T-helper 1 cell treated with Interleukin-12 subunit alpha and Interleukin-12 subunit beta and Interleukin-4 antibody, amounts not matched to agents 30 ng/mL and 1 ng/mL, for 36 hours (primary cell): ENCODE data around the gene ETAA1. TPM values are rescaled to one million over a fixed set of nuclear protein-coding genes. Genes with fewer than 3 reads are reported as not detected.

ENCODE experiments used
- intact Hi-C: fragments of 100-400 bp; cut with micrococcal nuclease; formaldehyde crosslinking; loops from one replicate; pipeline ENCODE4 v1.15.1; 2024
- total RNA-seq: library from RNA; stranded (reverse); gene quantifications from 2 replicates; pipeline ENCODE4 v1.2.3, GENCODE V29; 2022

ETAA1 gene
- total RNA-seq, 1 donor from 2014 or later, result 8.3 TPM

DNA sequence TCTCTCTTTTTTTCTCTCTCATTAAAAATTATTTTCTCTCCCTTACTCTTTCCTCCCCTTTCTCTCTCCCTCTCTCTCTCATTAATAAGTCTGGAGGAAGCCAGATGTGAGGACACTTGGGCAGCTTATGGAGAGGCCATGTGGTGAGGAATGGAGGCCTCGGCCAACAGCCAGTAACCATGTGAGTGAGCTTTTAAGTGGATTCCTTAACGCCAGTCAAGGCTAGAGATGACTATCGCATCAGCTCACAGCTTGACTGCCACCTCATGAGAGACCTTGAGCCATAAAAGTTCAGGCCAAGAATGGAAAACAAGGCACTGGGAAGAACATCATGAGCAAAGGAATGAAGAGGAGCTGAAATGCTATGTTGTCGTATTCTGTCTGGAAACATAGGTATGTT, 39.1 kb downstream of the ETAA1 start:
- intact Hi-C loops, result no loop called here

DNA sequence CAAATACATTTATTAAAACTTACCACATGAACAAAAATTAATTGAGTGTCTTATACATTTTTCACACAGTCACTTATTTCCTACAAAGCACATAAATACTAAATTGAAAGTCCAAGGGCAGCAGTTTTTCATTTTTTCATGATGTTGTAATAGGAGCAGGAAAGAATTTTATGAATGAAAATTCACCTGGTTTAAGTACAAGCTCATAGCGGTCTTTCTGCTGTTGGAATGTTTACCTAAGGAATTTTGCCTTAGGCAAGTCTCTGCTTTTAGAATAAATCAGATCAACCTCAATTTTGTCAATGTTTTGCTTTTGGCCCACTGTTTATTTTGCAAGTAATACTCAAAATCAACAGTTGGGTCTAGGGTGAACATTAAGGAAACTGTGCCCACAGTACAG, 40.0 kb downstream of the ETAA1 start:
- intact Hi-C loops, result no loop called here

DNA sequence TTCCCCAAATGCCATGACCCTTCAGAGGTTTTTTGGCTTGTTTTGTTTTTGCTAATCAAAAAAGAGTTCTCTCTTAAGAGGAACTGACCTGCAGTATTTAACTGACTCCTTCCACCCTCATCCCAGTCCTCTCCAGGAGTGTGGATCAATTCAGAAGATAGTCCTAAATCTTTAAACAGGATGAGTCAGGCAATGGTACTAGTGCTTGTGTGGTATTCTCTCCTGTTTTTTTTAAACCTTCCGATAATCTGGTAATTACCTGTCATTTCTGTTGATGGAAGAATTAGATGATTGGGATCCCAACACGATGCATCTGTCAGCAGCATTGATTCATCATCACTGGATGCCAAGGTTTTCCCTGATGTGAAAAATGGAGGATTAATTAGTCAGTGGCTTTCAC, 41.2 kb downstream of the ETAA1 start:
- intact Hi-C loops, result no loop called here

DNA sequence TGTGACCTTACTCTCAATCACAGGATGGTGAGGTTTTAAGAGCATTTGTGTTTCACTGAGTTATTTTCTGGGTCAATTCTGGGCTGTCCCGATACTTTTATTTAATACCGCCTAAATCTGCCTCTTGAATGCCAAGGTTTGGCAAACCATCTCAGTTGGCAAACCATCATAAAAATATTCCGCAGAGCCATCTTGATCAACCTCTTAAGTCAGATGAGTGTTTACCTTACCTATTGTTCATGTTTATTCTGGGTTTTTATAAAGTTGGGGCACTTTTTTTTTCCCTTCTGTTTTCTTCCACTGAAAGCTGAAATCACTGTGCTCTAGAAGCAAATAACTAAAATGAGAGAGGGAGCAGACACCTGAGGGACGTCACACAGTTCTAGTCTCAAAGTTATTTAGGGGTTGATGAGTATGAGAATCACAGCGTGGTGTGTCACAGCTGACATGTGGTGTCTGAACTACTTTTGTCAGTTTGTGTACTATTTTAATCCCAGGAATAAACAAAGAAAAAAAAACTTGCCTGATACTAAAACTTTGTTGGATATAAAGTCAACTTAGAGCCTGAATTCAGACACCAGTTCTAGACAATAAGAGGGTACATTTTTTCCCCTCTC, 48.6 kb downstream of the ETAA1 start:
- intact Hi-C loops, result no loop called here

DNA sequence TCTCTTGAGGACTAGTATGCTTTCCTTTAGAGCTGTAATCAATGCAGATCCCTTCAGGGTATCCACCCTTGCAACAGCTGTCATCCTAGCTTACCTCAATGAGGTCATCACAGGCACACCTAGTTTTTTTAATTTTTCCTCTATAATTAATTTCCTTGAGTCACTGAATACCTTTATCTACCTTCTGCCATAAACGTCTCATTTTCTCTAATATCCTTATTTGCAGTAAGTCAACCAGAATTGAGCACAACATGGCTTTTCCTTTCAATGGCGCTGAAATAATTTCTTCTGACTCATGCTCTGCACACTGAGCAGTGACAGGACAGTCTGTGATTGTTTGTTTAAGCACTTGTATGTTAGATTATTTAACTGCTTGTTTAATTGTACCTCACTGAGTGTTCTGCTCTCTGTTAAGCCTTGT, 49.4 kb downstream of the ETAA1 start:
- intact Hi-C loops, result no loop called here

DNA sequence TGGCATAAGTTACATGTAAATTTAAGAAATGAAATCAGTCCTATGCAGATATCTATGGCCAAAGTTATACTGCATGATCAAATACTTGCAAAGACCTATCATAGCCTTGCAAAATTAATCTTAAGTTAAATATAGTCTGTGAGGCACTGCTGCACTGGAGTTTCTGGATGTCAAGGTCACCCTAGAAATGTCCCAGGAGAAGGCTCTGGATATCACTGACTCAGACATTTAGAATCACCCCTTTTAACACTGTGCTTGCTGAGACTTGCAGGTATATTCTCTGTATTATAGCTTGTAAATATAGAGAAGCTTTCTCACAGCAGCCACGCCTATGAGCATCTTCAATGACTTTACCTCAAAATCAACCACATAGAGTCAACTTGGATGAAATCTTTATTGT, 51.5 kb downstream of the ETAA1 start:
- intact Hi-C loops, result no loop called here

DNA sequence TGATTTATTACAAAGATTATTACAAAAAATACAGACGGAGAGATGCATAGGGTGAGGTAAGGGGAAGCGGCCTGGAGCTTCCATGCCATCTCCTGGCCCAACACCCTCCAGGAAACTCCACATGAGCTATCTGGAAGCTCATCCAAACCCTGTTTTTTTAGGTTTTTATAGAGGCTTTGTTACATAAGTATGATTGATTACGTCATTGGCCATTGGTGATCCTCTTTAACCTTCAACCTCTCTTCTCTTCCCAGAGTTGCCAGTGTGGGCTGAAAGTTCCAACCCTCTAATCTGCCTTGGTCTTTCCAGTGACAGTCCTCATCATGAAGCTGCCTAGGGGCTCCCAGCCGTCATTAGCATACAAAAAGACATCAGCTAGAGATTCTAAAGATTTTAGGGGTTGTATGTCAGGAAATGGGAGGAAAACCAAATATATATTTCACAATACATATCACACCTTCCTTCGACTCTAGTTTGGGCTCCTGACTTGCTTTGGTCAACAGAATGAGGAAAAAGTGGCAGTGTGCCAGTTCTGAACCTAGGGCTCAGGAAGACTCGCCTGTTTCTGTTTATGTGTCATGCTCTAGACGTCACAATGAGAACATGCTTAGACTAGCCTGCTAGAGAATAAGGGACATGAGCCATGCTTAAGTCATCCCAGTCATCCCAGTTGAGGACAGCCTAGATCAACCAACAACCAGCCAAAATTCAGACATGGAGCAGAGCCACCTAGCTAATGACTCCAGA, 54.1 kb downstream of the ETAA1 start:
- intact Hi-C loops, result no loop called here

DNA sequence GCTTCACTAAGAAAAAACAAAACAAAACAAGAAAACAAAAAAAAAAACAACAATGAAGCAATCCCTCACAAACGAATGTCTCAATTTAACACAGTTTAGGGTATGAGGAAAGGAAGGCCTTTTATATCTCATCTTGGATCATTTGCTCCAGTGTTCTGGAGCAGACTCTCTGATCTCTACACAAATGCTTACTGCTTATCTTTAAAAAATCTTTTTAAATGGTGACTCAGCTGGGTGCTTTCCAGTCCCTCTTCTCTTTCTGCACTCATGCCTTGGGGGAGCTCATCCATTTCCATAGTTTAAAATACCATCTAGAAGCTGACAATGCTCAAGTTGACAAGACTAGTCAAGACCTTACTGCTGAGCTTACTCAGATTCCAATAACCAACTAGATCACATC, 56.2 kb downstream of the ETAA1 start:
- intact Hi-C loops, result no loop called here

DNA sequence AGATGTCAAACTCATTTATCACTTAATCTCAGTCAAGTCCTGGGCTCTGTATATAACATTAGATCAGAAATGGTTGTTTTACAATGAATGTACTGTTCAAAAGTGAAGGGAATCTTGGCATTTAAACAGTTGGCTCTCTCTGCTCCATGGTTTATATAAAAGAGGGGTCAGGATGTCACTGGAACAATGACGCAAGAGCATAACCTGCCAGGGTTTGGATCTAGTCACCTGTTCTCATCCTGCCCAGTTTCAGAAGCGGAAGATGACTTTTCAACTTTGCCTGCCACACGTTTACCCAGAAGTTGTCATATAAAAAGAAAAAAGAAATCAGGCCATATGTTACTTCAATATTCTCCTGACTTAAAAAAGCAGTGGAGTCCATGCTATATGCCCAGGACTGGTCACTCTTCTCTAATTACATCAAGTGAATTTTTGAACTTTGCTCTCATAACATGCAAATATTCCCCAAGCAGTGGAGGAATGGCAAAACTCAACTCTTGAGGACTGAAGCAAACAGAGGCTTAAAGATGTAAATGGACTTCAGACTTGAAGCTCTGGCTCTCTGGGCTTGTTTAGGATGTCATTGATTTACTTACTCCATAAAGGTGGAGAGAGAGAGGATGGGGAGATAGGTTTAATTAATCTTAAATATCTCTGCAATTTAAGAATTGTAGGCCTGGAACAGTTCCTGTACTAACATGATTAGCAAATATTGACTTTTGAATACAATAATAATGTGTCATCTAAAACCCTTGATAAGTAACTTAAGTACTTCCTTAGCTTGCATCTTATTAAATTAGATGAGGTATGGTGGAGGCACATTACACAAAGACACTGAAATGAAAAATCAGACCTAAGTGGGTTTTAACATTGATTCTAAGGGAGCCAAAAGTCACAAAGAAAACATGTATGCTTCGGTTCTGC, 58.3 kb downstream of the ETAA1 start:
- intact Hi-C loops, result no loop called here

DNA sequence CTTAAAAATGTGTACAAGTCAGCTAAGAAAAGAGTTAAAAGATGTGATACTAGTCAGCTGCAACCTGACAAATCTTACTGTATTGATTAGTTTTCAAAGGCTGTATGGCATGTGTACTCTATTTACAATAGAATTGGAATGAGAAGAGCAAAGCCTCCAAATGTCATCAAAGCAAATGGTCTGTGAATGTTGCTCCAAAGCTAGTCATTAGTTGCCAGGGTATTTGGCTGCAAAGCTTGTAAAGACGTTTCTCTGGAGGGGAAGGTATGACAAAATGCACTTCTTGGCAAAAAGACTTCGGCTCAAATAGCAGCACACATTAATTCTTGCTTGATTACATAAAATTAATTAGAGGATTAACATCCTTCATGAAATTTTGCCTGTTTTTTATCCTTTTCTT, 59.3 kb downstream of the ETAA1 start:
- intact Hi-C loops, result no loop called here

DNA sequence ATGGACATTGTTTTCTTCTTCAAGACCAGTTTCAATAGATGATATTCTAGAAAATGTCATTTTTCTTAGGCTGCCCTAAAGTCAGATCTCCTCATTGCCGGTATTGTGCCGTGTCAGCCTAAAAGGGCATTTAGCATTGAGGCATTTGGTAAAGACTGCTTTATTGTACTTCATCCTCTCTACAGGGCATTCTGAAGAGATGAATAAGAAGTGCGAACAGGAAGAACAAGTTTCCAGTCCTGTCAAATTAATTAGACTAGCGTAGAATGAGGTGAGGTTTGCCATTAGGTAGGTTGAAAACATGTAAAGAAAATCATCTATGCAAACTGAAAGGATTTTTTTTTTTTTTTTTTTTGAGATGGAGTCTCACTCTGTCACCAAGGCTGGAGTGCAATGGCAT, 60.6 kb downstream of the ETAA1 start:
- intact Hi-C loops, result no loop called here

DNA sequence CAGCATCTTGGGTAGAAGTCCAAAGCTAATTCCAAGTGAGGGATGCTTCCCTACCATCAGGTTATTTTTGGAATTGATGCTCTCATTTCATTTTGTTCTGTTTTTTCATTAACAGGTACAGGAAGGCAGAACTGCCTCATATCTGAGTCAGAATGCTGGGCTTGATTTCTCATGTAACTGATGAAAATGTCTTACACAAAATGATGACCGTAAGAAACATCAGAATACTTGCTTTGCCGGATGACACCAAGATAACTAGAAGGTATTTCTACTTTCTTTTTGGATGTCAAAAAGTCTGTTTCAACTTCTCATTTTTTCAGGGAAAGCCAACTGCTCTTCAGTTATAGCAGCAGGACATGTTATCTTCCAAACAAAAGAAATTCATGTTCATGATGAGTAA, 62.6 kb downstream of the ETAA1 start:
- intact Hi-C loops, result no loop called here
